Measurements from ENCODE around the gene MAP3K1.

DNA sequence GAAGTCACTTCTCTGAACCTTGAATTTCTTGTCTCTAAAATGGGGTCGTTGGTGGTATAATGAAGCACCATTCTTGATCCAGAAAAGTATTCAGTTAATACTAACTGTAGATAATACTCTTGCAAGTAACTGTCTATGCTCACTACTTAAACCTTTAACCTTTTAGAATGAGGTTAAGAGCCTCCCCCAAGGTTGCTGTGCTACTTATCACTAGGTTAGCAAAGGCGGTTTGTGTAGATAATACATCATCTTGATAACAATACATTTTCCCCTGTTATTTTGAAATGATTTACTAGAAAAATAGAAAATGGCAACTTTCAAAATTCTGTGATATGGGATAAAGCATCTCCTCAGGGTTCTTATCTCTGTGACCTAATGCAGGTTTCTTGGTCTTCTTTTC, 12.6 kb downstream of the MAP3K1 start:
- TF ChIP-seq, protein P1, sequence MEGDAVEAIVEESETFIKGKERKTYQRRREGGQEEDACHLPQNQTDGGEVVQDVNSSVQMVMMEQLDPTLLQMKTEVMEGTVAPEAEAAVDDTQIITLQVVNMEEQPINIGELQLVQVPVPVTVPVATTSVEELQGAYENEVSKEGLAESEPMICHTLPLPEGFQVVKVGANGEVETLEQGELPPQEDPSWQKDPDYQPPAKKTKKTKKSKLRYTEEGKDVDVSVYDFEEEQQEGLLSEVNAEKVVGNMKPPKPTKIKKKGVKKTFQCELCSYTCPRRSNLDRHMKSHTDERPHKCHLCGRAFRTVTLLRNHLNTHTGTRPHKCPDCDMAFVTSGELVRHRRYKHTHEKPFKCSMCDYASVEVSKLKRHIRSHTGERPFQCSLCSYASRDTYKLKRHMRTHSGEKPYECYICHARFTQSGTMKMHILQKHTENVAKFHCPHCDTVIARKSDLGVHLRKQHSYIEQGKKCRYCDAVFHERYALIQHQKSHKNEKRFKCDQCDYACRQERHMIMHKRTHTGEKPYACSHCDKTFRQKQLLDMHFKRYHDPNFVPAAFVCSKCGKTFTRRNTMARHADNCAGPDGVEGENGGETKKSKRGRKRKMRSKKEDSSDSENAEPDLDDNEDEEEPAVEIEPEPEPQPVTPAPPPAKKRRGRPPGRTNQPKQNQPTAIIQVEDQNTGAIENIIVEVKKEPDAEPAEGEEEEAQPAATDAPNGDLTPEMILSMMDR (IDR thresholded peaks at IDR 0.05) = no peak
- TF ChIP-seq POLR2A (IDR thresholded peaks at IDR 0.05) = no peak
